Gastrocnemius medialis (tissue), 4 donors: ENCODE results near the gene PRKCH.

Source experiments
- POLR2A ChIP-seq, 2 donors: fragments of 450-650 bp; IDR thresholded peaks; one replicate each; pipeline ENCODE4 v1.6.1; 2017; ENCODE audit warnings: antibody characterized with exemption in 2 of 2, mild to moderate bottlenecking in 2 of 2, moderate library complexity in 2 of 2
- TF ChIP-seq, protein P1 (sequence below), 5 experiments: fragments of 450-650 bp in 3 of 5; fragments of 200-600 bp in 2 of 5; sonication (generic) in 2 of 5; IDR thresholded peaks in 4 of 5; conservative IDR thresholded peaks in 1 of 5; 1 replicate in 4 of 5; 2 replicates in 1 of 5; pipeline ENCODE4 v1.5.1; 2016 to 2019; ENCODE audit warnings: antibody characterized with exemption in 5 of 5, mild to moderate bottlenecking in 3 of 5, moderate library complexity in 3 of 5

DNA sequence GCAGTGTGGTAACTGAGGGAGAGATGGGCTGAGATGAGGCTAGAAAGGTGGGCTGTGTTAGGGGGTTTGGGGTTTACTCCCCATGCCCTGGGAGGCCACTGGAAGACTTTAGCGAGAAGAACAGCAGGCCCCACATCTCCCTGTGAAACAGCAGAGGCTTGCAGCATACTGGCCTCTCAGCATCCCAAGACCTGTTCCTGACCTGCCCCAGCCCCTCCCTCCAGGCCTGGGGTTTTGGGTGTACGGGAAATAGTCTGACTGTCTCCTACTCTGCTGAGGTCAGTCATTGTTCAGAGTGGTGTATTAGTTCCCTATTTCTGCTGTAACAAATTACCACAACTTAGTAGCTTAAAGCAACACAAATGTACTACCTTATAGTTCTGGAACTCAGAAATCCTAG, 270.5 kb downstream of the PRKCH start:
- TF ChIP-seq, protein P1, sequence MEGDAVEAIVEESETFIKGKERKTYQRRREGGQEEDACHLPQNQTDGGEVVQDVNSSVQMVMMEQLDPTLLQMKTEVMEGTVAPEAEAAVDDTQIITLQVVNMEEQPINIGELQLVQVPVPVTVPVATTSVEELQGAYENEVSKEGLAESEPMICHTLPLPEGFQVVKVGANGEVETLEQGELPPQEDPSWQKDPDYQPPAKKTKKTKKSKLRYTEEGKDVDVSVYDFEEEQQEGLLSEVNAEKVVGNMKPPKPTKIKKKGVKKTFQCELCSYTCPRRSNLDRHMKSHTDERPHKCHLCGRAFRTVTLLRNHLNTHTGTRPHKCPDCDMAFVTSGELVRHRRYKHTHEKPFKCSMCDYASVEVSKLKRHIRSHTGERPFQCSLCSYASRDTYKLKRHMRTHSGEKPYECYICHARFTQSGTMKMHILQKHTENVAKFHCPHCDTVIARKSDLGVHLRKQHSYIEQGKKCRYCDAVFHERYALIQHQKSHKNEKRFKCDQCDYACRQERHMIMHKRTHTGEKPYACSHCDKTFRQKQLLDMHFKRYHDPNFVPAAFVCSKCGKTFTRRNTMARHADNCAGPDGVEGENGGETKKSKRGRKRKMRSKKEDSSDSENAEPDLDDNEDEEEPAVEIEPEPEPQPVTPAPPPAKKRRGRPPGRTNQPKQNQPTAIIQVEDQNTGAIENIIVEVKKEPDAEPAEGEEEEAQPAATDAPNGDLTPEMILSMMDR (IDR thresholded peaks at IDR 0.05 in 4 of 5, conservative IDR thresholded peaks at IDR 0.05 in 1 of 5), result no peak
- TF ChIP-seq POLR2A (IDR thresholded peaks at IDR 0.05), result no peak
